Glomerular visceral epithelial cell (primary cell): ENCODE measurements around the gene ACTA1.
"Not testable (repeated sequence)": the region's sequence is repeated elsewhere in the genome, so short reads cannot be mapped to it uniquely, and the experiment has no call there.

Source experiments
- DNase-seq: peaks from one replicate; pipeline ENCODE4 v3.0.0-alpha.2; 2016; ENCODE audit errors: extremely low spot score

ACTA1 gene

DNA sequence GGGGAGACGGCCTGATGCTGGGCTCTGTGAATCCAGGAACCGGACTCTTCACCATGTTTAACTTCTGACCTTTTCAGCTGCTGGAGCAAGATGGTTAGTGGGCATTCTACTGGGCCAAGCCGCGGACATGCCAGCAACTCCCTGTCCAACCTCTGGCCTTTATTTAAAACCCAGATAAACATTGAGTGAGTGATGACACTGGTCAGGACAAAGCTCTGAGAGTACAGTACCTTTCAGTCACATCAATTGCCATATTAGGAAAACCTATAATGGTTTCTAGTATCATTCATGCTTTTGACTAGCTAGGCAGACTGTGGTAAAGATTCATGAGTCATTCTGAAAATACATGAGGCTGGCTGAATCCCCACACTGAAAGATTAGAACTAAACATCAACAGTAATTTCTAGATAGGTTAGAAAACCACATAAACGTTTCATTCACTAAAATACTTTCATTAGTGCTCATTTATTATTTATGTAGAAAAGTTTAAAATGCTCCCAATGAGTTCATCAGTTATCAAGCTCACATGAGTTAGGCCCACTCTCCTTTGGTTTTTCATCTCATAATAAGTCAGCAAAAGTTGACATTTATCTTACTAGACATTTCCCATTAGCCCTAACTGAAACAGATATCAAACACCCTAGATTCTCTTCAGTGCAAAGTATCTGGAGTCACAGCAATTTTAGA is 7.1 kb upstream of the ACTA1 start:
- peak; percentile 45 for DNase-seq

DNA sequence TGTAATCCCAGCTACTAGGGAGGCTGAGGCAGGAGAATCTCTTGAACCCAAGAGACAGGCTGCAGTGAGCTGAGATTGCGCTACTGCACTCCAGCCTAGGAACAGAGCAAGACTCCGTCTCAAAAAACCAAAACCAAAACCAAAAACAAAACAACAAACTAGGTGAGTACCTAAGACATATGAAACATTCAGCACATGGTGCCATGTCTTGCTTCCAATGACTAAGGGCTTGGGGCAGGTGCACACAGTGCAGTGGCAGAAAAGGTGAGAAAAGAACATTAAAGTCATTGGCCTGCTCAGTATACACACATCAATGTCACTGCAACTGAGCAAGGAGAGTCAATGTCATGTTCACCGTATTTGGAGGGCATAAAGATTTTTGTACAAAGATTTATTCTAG is 4.1 kb upstream of the ACTA1 start:
- no peak for DNase-seq

DNA sequence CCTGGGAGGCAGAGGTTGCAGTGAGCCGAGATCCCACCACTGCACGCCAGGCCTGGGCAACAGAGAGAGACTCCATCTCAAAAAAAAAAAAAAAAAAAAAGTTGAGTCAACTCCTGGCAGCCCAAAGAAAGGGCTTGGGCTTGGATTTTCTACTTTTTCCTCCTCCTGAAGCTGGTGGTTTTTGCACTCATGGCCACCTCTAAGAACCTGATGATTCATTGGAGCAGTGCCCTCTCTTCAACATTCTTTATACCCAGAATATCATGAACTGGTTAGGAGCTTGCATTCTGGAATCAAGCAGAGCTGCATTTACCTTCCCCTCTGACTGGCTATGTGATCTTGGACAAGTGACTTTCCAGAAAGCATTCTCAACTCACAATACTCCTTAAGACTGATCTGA is 3.5 kb upstream of the ACTA1 start:
- DNase-seq = peak; percentile 15

GRCh38 chr1:229436201-229436600 is 2.3 kb upstream of the ACTA1 start:
- no peak for DNase-seq

DNA sequence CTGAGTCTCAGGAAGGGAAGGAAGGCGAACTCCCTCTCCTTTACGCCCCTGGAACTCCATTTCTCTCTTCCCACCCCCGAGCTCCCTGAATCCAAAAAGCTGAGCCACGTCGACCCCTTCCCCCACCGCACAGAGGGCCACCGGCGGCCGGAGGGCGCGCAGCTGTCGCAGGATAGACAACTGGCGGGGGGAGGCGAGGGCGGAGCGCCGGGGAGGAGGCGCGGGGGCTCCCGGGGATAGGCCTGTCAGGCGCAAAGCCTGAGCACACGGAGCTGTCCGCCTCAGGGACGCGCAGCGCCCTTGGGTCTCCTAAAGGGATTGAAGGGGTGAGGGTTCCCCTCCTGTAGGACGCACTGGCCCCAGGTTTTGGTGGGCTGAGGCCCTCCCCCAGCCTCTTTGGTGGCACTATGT is 752 bp upstream of the ACTA1 start:
- DNase-seq = no peak

DNA sequence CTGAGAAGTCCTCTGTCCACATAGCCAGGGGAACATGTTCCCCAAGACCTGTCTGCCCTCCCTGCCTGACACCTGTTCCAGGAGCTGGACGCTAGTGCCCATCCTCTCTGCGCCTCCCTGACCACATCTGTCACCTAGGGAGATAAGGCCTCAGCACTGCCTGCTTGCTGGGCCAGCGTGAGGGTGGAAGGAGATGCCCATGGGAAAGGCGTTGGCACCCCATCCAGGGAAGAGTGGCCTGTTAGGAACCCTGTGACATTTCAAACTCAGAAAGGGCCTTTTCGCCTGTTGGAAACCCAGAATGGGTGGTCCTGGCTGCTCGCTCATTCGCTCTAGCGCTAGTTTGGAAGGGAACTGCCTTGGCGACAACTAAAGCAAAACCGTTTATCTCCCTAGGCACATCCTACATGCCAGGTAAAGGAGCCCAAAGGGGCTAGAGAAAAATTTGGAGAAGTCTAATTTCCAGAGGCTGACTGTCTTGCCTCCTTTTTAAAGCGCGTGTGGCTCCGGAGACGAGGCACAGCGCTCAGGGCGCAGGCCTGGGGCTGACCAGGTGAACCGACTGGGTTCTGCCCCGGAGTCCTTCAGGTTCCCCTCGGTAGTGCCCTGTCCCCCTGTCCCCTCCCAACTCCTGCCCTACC is 410 bp downstream of the ACTA1 start:
- DNase-seq = no peak

- no peak for DNase-seq
Observed at GRCh38 chr1:229432905-229433304, 989 bp downstream of the ACTA1 start.

DNA sequence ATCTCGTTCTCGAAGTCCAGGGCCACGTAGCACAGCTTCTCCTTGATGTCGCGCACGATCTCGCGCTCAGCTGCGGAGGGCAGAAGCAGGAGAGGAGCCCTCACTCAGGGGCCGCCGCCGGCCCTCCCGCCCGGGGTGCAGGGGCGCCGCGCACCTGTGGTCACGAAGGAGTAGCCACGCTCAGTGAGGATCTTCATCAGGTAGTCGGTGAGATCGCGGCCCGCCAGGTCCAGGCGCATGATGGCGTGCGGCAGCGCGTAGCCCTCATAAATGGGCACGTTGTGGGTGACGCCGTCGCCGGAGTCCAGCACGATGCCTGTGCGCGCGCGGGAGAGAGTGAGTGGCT is 1.8 kb downstream of the ACTA1 start:
- no peak for DNase-seq

GRCh38 chr1:229431284-229432115 is 2.4 kb downstream of the ACTA1 start:
- no peak for DNase-seq

GRCh38 chr1:229430761-229431283 is 3.1 kb downstream of the ACTA1 start:
- DNase-seq = peak; percentile 42

GRCh38 chr1:229428256-229428655 is 5.6 kb downstream of the ACTA1 start:
- DNase-seq = no peak

- DNase-seq = no peak
Observed at GRCh38 chr1:229427572-229427971, 6.3 kb downstream of the ACTA1 start.

DNA sequence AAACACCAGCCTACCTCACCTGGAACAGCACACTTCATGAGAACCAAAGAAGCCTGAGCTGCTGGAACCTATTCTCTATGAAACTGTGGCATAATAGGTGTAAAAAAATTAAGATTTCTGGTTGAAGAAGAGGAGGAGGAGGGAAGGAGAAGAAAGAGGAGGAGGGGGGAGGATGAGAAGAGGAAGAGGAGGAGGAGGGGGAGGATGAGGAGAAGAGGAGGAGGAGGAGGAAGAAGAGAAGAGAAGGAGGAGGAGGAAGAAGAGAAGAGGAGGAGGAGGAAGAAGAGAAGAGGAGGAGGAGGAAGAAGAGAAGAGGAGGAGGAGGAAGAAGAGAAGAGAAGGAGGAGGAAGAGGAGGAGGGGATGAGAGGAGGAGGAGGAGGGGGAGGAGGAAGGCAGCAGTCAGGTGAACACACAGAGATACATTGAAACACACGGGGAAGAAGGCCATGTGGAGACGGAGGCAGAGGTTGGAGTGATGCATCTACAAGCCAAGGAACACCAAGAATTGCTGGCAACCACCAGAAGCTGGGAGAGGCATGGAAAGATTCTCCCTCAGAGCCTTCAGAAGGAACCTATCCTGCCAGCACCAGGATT is 8.2 kb downstream of the ACTA1 start:
- no peak for DNase-seq

DNA sequence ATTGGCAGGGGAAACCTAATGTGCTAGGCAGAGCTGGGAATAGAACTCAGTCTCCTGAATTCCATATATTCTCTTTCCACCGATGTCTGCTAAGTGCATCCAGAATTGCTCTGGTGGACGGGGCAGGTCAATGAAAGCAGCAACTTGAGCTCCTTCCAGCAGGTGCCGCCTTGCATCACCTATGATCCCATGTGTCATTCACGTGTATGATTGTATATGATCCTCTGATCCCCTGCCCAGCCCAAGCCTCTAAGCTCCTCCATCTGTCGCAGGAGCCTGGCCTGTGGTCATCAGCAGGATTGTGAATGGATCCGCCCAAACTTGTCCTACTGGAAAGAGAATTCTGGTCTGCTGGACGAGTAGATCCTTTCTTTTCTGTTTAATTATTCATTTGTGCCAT is 13.1 kb downstream of the ACTA1 start:
- DNase-seq = no peak

DNA sequence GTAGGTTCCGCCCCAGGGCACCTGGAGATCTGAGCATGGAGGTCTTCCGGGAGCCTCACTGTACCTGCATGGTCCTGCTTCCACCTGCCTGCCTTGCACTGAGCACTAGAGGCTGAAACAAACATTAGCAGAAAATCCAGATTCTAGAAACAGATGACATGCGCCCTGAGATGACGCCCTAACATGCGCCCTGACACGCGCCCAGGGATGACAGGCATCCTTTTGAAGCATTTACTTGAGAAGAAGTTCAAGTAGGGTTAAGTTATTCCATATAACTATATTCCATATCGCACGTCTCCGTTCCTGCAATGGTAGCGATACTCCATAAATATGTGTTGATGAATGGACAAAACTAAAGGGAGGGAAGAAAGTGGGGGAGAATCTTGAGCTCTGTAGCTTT is 13.7 kb downstream of the ACTA1 start:
- no peak for DNase-seq

GRCh38 chr1:229418586-229418985 is 15.3 kb downstream of the ACTA1 start:
- not testable (repeated sequence) for DNase-seq

DNA sequence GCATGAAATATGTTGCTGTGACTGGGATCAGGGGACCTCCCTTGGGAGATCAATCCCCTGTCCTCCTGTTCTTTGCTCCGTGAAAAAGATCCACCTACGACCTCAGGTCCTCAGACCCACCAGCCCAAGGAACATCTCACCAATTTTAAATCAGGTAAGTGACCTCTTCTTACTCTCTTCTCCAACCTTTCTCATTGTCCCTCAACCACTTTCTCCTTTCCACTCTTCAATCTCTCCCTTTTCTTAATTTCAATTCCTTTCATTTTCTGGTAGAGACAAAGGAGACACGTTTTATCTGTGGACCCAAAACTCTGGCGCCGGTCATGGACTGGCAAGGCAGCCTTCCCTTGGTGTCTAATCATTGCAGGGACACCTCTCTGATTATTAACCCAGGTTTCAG is 21.1 kb downstream of the ACTA1 start:
- DNase-seq = not testable (repeated sequence)

DNA sequence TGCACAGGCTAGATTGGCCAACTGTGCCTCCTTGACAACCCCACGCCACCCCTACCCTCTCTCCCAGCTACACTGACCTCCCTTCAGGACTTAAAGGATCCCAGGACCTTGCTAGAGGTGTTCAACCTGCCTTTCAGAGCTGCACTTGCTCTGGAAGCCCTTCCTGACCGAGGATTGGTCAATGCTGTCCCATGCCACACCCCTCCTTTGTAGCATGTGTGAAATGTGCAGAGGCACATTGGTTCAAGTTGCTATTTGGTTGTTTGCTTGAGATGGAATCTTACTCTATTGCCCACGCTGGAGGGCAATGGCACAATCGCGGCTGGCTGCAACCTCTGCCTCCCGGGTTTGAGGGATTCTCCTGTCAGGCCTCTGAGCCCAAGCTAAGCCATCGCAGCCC is 21.8 kb downstream of the ACTA1 start:
- no peak for DNase-seq

GRCh38 chr1:229411434-229412055 is 22.3 kb downstream of the ACTA1 start:
- no peak for DNase-seq

DNA sequence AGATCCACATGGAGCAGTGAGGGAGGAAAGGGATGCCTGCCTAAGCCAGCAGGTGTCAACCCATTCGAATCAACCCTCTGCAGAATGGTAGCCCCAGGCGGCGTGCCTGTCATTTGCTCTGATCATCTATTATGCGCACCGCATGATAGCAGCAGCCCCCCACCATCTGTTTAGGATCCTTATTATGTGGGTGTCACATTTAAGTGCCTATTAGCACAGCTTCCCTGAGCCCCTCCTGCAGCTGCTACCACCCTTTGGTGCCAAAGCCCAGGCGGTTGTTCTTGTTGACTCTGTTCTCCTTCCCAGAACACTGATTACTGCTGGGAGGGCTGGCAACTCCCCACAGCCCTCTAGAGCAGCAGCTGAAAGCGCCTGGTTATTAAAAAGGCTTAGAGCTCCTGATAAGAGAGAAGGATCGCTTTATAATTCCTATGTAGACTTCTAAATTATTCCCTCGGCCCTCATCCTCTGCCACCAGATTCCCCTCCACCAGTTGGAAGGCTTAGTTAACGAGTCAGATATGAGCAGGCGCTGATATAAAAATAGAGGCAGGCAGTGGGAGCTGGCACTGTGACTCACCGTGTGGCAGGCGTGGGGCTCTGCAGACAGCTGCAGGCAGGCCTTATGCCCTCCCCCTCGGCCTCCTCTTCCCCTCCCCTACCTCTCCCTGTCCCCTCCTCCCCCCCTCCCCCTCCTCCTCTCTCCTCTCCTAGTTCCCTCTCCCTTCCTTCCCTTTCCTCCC is 23.0 kb downstream of the ACTA1 start:
- peak; percentile 66 for DNase-seq

DNA sequence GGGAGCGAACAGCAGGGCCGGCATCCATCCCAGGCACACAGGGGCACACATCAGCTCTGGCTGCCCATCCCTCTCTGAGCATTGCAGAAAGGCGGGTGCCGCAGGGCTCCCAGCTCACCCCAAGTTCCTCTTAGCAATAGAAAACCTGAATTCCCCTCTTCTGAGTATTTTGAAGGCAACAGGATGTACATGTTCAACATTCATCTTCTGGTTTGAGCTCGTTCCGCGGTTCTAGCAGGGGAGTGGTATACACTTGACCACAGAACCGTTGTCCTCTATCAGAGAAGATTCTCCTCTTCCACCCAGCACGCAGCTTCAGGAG is 23.6 kb downstream of the ACTA1 start:
- DNase-seq = no peak
